Coronary artery (tissue), 2 donors: Measurements from ENCODE around the gene BNC2.

Experiments used
- DNase-seq: peaks from one replicate; pipeline ENCODE4 v3.0.0-alpha.2; 2017; ENCODE audit warnings: low spot score
- H3K27ac ChIP-seq, 2 donors: fragments of 200-600 bp; sonication (generic); one replicate each; pipeline ENCODE4 v1.5.1; 2016 to 2019
- H3K4me3 ChIP-seq: fragments of 200-600 bp; sonication (generic); 2 replicates; pipeline ENCODE4 v1.5.1; 2016; ENCODE audit warnings: mild to moderate bottlenecking, moderate library complexity
- CTCF ChIP-seq: fragments of 200-600 bp; sonication (generic); IDR thresholded peaks from one replicate; pipeline ENCODE4 v1.5.1; 2019; ENCODE audit warnings: antibody characterized with exemption

Gene BNC2

GRCh38 chr9:16368237-16369087 lies 502.0 kb downstream of the BNC2 start:
- no peak for DNase-seq
- no peak for TF ChIP-seq CTCF
- Histone ChIP-seq H3K4me3 (no peak overlapping the region), H3K27ac (no peak overlapping the region)

GRCh38 chr9:16367605-16368231 lies 502.8 kb downstream of the BNC2 start:
- DNase-seq, result no peak
- H3K4me3 ChIP-seq, result no peak overlapping the region
- H3K27ac ChIP-seq, result no peak overlapping the region
- TF ChIP-seq CTCF, result no peak

GRCh38 chr9:16364347-16364746 lies 506.1 kb downstream of the BNC2 start:
- H3K27ac ChIP-seq, result no peak overlapping the region
- no peak for DNase-seq

GRCh38 chr9:16363916-16364315 lies 506.6 kb downstream of the BNC2 start:
- DNase-seq, result no peak
- H3K27ac ChIP-seq, result peak overlapping the region in 1 of 2 donors; percentile 35
- no peak overlapping the region for H3K4me3 ChIP-seq
- TF ChIP-seq CTCF, result no peak

More at GRCh38 chr9:16364347-16364746, 506.1 kb downstream of the BNC2 start:
- no peak for TF ChIP-seq CTCF
- H3K4me3 ChIP-seq, result no peak overlapping the region

GRCh38 chr9:16363073-16363781 lies 507.2 kb downstream of the BNC2 start:
- DNase-seq, result no peak
- Histone ChIP-seq H3K4me3 (no peak overlapping the region), H3K27ac (peak overlapping the region in 1 of 2 donors; percentile 35)
- no peak for TF ChIP-seq CTCF

GRCh38 chr9:16361939-16362338 lies 508.5 kb downstream of the BNC2 start:
- Histone ChIP-seq H3K4me3 (no peak overlapping the region), H3K27ac (no peak overlapping the region)
- no peak for TF ChIP-seq CTCF
- no peak for DNase-seq
